CD4-positive, alpha-beta T cell treated with Interleukin-15 for 4 hours (primary cell): ENCODE measurements around the gene SLC39A7.
A peak's percentile ranks its signal among the peaks of the same experiment; 100 is the strongest.

Source experiments
- DNase-seq: peaks from one replicate; pipeline ENCODE4 v3.0.0-alpha.2; 2020; ENCODE audit warnings: low spot score

Gene SLC39A7, protein sequence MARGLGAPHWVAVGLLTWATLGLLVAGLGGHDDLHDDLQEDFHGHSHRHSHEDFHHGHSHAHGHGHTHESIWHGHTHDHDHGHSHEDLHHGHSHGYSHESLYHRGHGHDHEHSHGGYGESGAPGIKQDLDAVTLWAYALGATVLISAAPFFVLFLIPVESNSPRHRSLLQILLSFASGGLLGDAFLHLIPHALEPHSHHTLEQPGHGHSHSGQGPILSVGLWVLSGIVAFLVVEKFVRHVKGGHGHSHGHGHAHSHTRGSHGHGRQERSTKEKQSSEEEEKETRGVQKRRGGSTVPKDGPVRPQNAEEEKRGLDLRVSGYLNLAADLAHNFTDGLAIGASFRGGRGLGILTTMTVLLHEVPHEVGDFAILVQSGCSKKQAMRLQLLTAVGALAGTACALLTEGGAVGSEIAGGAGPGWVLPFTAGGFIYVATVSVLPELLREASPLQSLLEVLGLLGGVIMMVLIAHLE

DNA sequence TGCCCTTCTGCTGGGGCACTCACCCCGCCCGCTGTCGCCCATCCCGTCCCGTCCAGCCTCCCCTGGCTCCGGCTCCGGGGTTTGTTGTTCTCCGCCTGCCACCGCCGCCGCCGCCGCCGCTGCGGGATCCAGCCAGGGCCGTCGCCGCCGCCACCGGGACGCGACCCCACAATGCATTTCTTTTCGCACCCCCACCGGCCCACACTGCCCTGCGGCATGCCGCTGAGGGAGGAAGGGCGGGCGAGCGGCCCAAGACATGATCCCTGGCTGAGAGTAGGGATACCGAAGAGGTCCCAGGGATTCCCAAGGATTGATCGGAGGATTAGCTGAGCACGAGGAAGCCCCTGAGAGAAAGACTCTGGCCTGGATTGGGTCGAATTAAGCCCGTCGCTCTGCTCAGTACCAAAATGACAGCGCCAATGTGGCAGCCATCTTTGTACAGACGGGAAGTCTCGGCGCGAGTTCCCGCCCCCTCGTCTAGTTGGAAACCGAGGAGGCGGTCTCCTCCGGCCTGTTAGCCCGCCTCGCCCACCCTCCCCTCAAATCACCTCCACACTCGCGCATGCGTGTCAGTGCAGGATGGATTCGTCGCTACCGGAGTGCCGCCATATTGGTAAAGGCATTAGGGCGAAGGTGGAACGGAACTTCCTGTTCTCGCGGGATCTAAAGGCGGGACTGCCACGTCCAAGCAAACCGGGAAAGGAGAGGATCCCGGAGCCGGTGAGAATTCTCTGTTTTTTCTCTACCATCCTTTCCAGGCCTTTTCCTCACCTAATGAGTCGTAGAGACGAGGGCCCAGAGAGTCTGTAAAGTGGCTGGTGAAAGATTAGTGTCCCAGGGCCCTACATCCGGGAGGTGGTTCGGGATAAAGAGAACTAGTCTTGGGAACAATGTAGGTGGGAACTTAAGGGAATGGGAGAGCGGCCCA lies at the start of gene SLC39A7, which contains the start of gene RXRB:
SLC39A7 (plus strand) TSS at position 649 of the 928 bp plus-strand sequence. CDS start 379 bp downstream, outside the sequence.
RXRB (minus strand) TSS at position 447 of the 928 bp plus-strand sequence; CDS start at position 258, 189 bp downstream.
- DNase-seq = peak; percentile 100

DNA sequence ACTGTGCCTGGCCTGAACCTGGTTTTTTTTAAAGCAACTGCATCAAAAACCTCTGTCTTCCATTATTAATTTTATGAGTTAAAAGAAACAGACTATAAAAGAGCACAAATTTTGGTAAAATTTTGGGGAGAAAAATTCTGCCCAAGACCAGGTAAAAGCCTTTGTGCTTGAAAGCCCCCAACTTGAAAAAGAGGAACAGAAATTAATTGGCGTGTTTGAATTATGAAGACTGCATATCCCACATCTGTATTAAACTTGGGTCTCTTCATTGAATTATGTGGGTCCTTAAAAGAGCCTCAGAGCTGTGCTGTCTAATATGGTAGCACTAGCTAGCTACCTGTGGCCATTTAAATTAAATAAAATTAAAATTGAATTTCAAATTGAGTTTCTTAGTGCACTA lies 49.6 kb upstream of the SLC39A7 start:
- DNase-seq = no peak

DNA sequence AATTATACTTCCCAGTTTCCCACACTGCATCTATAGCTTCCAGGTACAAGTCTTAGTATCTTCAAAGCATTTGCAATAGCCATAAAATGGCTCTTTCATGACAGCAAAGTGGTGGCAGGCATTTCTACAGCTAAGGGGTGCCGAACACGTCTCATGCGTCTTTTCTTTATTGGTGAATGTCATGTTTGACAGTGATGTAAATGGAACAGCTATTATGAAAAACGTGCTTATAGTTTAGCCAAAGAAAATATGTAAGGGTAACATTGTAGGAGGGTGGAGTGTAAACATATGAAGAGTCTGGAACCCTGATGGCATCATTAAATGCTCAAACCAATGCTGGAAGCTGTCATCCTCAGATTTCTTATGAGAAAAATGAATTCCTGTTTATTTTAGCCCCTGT lies 46.3 kb upstream of the SLC39A7 start:
- DNase-seq = no peak

DNA sequence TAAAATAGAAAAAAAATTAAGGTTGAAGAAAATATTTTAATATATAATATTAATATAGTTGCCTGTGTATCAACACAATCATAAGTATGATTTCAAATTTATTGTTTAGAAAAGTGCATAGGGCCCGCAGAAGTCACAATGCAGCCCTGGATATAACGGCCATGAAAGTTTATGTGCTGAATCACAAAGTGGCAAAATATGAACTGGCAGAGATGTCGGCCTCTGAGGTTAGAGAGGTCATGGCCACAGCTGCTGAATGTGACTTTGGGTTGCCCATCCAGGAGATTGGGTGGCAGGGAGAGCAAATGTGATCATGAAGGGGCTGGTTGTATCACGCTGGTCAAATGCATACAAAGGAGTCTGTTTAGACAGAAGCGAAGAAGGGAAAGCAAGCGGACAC lies 44.1 kb upstream of the SLC39A7 start:
- no peak for DNase-seq

DNA sequence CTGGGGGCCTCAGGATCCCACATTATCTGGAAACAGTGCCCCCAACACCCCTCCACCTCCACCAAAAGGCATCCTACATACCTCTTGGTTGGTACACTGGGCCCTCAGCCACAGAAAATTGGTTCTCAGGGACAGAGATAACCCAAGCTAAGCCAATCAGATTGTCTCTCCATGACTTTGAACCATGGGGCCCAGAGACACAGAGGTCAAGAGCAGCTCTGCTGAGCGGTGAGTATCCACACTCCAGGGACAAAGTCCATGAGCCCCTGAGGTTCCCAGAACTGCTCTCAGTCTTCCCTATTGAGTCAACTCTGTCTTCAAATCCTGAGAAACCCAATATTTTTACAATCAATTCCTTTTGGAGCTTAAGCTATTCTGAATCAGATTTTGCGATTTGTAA lies 43.7 kb upstream of the SLC39A7 start:
- DNase-seq = no peak

DNA sequence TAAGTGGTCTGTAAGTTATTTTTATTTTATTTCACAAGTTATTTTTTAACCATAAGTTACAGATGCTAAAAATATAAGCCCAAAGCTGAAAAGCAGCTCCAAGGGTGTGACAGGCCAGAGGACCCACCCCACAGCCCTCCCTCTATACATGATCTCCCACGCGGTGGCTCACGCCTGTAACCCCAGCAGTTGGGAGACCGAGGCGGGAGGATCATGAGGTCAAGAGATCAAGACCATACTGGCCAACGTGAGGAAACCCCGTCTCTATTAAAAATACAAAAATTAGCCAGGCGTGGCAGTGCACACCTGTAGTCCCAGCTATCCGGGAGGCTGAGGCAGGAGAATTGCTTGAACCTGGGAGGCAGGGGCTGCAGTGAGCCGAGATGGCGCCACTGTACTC lies 40.6 kb upstream of the SLC39A7 start:
- DNase-seq = no peak

DNA sequence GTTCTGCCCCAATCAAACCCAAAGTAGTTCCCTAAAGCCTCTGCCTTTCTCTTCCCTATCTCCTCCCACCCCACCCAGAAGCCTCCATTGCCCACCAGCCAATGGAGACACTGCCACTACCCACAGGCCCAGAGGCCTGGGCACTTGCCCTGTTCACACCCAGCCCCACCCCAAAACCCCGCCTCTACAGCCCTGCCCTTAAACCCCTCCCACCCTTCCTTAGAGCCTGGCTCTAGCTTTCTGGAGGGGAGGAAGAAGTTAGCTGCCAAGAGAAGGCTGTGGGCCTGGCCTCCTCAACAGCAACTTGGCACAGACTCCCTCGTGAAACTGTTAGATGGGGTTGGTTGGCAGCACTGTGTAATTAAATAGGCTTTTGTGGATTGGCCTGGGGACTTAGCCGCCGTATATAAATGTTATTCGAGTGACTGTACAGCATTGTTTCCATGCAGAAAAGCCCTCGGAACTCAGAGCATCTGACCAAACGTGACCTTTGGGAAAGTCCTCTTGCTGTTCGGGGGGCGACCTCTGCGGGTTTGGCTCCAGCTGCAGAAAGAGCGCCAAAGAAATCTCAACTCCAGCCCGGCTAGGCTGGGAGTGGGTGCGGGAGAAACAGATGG lies 39.8 kb upstream of the SLC39A7 start:
- DNase-seq = no peak

DNA sequence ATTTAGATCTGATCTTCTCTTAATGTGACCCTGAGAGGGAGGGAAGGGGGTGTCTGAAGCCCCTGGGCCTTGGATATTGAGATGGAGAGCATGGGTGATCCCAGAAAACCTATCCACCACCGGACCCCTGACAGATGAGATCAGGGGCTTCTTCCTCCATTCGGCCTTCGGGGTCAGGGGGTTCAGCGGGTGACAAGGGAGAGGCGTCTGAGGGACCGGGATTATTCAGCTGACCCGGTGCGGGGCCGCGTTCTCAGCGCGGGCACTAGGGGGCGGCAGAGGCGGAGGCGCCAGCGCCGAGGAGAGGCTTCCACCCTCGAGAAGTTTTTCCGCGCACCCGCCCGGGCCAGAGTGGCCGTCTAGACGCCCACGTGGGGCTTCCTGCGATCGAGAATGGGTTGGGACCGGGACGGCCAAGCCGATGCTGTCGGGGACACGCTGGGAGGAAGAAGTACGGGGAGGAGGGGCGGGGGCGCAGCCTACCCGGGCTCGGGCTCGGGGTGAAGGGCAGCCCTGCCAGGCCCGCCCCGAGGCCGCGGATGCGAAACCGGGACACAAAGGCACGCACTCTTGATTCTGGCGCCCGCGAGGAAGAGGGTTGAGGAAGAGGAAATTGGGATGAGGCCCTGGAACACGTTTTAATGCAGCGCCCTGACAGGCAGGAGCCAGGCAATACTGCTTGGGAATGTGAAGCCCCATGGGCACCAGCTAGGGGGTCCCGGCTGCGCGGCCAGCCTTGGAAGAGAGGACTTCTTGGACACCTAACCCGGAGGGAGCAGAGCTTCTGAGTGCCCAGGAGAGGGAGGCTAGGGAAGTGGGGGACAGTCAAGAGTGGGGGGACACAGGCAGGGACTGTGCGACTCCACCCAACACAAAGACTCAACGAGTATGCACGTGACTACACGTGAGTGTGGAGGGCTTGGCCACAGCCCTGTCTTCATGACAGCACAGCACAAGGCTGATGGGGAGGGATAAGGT lies 39.0 kb upstream of the SLC39A7 start:
- peak; percentile 85 for DNase-seq

DNA sequence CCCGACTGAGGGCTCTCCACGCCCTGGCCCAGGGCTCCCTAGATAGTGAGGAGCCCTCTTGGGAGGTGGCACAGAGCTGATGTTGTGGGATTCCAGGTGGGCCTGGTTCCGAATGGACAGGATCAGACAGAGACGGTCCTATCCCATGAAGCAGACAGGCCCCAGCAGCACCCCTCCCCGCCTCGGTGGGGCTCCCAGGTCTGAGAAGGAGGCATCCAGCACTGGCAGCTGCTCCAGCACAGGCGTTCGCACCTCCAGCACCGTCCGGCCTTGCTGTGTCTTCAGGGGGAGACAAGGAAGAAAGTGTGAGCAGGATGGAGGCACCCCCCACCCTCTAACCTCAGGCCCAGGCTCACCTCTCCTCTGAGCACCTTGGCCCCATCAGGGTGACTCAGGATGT lies 37.1 kb upstream of the SLC39A7 start:
- no peak for DNase-seq

DNA sequence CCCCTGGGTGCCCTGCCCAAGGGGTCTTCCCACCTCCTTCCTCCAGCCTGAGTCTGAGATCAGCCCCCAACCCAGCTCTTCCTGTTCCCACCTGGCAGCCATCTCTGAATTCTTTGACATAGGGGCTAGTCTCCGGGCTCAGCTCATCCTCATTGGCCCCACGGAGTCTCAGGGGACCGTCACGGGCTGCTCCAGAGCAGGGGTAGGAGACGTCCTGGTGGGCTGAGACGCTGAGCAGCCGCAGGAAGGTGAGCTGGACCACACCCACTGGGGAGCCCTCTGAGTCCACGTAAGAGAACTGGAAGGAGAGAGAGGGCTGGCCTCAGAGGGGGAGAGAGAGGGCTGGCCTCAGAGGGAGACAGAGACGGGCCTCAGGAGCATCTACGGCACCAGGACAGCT lies 36.5 kb upstream of the SLC39A7 start:
- no peak for DNase-seq

DNA sequence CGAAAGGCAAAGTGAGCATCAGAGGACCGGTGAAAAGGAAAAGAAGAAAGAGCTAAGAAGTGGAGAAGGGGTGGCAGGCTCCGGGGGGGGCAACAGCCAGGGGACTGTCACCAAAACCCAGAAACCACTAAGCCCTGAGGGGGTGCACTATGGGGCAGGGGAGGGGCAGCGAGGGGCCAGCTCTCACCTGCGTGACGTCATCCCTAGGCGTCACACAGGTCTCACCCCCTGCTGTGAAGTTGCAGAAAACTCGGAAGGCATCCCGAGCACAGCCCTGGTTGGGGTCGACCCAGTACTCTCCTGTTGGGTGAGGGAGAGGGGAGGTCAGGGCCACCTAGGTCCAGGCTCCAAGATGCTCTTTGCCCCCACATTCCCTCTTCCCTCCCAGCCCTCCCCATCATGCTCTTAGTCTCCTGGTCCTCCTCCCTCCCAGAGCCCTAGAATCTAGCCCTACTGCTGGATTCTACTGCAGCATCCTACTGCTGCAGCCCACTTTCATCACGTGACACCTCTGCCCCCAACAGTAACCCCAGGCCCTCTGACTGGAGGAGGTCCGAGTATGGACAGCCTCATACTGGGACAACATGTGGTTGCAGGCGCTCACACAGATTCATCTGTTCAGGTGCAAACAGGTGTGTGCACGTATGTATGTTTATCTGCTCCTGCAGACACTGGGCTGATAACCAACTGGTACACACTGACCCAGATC lies 35.8 kb upstream of the SLC39A7 start:
- DNase-seq = no peak

DNA sequence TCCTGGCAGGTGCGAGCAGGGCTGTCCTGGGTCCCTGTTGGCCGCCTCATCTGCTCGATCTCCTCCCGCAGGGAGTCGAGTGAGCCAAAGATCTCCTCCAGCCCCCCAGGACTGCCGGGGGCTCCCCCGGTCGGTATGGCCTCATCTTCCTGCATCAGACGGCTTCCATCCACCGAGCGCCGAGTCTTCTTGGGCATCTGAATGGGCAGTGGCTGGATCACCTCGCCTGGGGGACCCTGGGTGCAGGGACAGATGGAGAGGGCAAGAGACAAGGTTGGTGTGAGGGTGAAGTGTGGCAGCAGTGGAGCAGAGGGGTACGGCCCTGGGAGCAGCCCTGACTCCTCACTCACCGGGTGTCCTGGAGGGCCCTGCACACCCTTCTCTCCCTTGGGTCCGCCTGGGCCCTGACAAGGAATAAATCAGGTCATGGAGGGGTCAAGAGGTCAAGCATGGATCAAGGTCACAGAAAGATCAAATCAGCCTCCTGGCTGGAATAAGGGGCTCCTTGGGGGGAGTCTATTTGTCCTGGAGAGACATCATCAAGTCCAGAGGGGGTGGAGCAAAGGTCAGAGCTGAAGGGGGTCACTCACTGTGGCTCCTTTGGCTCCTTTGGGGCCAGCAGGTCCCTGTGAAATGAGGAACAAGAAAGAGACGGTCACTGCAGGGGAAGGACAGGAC lies 34.9 kb upstream of the SLC39A7 start:
- no peak for DNase-seq

DNA sequence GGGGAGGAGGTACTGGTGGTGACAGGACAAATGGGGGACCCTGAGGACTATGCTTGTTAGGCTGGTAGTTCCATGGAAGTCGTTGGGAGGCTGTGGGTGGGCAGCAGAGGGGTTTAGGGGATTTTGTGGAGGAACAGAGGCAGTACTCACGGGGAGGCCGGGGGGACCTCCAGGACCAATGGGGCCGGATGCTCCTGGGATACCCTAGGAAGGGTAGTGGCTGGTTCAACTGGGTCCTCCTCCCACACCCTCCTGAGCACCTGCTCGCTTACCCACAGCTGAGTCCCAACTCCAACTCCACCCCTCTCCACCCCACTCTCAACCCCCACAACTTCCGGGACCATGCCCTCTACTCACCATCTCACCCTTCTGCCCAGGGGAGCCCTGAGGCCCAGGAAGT lies 34.3 kb upstream of the SLC39A7 start:
- no peak for DNase-seq

DNA sequence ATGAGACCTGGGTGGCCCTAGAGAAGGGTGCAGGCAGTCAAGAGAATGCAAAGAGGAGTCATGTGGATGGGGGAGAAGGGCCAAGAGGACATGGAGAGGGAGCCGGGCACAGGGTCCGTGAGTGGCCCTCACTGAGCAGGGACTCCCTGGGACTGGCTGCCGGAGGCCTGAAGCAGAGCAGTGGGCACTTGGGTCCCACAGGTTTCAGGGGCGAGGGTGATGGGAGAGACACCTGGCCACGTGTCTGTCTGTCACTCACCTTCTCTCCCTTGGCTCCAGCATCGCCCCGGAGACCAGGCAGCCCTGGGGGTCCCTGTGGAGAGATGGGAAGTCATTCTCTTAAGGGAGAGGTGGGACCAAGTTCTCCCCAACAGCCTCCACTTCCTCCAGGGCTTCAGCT lies 33.9 kb upstream of the SLC39A7 start:
- DNase-seq = no peak

DNA sequence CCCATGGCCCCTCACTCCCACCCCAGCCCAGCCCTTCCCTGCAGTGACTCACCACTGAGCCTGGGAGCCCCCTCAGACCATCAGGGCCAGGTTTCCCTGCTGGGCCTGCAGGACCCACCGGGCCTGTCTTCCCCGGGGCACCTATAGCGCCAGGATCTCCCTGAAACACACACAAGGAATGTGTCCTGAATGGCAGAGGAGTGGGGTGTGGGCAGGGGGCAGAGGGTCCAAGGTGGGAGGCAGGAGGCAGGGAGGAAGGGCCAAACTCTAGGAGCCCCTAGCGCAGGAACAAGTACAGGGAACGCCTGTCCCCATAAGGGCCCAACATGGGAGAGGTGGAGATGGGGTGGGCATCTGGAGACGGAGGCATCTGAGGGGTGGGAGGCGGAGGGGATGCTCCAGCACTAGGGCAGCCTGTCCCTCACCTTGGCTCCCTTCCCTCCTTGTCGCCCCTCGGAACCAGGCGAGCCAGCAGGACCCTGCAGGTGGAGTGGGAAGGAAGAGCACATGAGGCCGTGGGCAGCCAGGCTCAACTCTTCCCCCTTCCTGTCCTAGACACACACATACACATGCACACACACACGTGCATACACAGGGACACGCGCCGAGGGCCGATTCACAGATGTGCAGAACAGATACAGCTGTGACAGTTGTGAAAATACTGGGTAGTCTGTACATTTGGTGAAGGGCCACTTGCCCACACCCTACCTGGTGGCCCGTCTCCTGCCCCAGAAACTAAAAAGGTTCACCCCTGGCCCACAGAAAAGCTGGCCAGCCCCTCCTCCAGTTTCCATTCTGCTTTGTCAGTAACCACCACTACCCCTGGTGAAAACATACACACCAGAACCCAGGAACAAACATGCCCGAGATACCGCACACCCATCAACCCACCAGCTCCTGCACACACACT lies 33.0 kb upstream of the SLC39A7 start:
- DNase-seq = no peak

DNA sequence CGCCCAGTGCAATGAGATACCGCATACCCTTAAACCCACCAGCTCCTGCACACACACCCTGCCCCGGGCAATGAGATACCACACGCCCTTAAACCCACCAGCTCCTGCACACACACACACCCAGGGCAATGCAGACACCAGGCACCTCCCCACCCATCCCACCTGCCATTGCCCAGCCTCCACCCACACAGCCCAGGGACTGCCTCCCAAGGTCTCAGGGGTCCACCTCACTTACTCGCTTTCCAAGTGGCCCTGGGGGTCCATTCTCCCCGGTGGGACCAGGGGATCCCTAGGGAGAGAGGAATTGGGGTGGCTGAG lies 32.4 kb upstream of the SLC39A7 start:
- no peak for DNase-seq

DNA sequence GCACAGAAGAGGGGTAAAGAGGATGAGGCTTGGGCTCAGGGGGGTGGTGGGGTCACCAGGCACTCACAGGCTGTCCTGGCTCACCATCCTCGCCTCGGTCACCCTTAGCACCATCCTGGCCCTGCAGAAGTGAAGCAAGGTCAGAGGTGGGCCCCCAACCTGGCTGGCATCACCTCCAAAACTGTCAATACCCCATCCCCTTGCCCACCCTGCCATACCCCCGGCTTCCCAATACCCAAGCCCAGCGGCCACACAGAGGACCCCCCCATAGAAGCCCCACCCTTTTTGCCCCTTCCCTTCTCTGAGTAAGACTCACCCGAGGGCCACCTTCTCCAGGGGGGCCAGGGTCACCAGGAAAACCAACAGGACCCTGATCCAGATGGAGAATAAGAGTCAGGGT lies 32.0 kb upstream of the SLC39A7 start:
- DNase-seq = no peak

DNA sequence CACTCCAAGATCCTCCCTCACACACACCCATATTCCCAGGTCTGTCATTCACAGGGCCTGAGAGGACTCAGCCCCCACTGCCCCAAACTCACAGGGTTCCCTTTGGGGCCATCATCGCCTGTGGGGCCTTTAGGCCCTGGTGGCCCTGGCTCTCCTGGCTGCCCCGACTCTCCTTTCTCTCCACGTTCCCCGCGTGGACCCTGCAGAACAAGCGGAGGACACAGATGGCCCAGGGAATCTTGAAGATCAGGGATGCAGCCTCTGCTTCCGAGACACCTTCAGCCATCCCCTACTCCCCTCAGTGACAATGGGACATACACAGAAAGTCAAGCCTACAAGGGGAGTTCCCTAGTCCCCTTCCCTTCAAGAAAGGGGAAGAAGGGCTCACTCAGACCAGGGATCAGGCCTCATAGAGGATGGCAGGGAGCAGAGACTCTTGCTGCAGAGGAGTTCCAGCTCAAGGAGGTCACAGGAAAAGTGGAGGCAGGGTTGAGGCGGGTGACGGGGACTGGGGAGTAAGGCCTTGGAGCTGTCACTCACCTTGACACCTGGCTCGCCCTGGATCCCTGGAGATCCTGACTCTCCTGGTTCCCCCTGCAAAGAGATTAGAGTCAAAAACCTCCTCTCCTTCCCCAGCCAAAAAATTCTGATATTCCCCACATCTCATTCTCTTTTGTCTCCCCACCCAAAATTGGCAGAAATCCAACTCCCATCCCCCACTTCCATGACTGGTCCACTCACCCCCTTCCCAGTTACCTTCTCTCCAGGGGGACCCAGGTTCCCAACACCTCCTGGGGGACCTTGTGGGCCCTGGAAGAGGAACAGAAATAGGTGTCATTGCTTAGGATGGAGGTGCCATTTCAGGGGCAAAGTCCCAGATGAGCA lies 31.1 kb upstream of the SLC39A7 start:
- no peak for DNase-seq
